ENCODE data around the gene NSMCE1.
"Not testable (repeated sequence)": the region's sequence is repeated elsewhere in the genome, so short reads cannot be mapped to it uniquely, and the experiment has no call there.

The NSMCE1 gene

DNA sequence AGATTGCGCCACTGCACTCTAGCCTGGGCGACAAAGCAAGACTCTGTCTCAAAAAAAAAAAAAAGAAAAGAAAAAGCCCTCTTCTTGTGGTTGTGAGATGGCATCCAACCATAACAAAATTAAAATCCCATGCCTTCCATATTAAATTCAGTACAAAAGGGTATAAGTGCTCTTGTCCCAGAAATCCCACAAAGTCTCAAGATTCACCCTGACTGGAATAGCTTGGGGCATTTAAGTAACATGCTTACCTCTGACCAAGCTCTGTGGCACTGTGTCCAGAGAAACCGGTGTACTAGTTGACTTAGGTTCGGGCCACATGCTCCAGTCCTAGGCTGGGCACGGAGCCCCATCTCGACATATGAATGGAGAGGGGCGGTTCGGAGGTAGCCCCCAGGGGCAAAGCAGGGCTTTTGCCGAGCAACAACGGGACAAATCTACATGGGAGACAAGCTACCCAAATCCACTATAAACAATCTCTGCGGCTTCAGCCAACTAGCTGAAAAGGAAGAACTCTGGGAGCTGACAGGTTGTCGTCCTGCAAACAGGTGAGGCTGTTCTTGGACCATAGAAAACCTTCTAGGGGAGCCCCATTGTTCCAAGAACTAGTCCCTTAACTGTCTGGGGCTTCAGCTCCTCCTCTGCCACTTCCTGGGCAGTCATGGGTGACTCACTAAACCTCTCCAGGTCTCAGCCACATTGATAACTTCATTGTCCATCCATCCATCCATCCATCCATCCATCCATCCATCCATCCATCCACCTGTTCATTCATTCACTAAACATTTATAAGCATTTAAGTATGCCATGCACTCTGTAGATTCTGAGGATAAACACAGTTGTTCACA lies 34.9 kb upstream of the NSMCE1 start:
- no peak for FAIRE-seq
- no peak for DNase-seq (ENCODE audit: low spot score)

DNA sequence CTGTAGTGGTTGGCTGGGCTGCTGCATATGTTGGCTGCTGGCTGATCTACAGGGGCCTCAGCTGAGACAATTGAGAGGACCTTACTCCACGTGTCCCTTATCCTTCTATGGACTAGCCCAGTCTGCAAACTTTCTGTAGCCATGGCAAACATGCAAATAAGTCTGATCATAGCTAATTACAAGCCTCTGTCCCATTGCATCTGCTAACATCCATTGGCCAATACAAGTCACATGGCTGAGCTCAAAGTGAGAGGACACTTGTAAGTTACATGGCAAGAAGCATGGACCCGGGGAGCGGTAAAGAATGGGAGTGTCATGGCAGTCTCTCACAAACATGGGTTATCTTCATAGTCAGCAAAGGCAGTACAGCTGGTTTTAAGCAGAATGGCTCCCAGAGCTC lies 33.6 kb upstream of the NSMCE1 start:
- FAIRE-seq = no peak
- no peak for DNase-seq (ENCODE audit: low spot score)

DNA sequence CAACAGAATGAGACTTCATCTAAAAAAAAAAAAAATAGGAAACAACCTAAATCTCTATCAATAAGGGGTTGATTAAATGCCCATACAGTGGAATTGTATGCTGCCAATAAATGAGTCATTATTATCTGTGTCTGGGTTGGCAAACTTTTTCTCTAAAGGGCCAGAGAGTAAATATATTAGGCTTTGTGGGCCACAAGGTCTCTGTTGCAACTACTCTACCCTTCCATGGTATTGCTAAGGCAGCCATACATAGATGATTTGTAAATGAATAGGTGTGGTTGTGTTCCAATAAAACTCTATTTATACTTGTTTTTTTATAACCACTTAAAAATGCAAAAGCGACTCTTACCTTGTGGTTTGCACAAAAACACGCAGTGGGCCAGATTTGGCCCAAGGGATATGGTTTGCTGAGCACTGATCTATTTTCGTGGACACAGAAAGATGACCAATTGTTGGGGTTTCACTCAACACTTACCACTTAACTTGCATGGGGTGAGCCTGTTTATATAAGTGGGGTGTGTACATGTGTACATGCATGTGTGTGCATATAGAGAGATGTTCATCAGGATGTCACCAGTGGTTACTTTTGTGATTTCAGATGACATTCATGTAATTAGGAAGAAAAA lies 32.8 kb upstream of the NSMCE1 start:
- DNase-seq (ENCODE audit: low spot score) (no peak), FAIRE-seq (no peak)

DNA sequence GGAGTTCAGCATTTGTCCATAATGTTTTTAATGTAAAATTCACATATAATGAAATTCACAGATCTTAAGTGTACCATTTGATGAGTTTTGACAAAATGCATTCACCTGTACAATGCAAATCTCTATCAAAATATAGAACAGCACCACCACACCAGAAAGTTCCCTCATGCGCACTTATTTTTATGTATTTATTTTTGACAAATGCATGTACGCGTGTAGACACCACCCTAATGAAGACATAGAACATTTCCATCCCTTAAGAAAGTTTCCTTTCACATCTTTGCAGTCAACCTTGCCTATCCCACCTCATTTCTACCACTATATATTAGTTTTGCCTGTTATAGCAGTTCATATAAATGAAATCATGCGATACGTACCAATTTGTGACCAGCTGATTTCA lies 29.6 kb upstream of the NSMCE1 start:
- FAIRE-seq (no peak), DNase-seq (ENCODE audit: low spot score) (no peak)

DNA sequence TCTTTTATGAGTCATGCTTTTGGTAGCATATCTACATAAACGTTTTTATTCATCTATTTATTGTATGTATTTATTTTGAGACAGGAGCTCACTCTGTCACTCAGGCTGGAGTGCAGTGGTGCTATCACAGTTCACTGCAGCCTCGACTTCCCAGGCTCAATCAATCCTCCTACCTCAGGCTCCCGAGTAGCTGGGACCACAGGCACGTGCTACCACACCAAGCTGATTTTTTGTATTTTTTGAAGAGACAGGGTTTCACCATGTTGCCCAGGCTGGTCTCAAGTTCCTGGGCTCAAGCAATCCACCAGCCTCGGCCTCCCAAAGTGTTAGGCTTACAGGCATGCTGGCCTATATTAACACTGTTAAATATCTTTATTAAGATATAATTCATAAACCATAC lies 24.8 kb upstream of the NSMCE1 start:
- no peak for FAIRE-seq

DNA sequence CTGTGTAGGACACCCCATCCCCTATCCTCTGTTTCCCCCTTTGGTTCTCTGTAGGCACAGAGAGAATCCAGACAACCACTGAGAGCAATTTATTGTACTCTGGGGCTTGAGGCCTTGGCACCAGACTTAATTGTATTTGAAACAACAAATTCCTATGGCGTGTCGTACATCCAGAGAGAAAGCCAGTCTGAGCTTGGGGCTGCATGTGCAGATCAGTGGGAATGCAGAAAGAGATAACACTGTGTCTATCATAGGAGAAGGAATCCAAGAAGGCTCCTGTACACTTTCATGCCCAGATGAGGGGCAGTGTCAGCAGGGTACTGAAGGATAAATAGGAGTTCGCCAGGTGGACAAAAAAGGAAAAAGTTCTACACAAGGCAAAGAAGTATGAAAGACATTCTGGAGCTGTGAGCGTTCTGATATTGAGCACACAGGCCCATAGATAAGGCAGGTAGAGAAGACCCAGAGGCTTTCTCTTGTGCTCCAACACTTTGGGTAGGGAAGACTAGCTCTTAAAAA lies 23.2 kb upstream of the NSMCE1 start:
- DNase-seq (ENCODE audit: low spot score) (no peak), FAIRE-seq (no peak)

More for the DNA sequence above, 24.8 kb upstream of the NSMCE1 start:
- no peak for DNase-seq (ENCODE audit: low spot score)

DNA sequence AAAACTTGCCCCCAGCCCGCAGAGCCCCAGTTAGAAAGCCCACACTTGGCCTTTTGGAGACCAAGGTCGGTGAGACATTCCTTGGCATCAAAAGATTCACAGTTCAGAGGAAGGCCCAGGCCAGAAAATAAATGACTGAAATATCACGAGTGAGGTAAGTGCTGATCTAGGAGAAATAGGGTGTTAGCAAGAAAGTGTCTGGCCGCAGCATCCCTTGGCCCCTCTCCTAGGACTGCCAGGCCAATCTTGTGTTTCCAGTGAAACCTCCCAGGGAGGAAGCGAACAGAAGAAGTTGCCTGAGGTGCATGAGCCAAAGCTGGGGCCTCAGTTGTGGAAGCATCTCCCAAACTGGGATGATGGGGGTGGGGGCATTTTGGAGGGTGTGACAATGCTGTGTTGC lies 22.5 kb upstream of the NSMCE1 start:
- no peak for FAIRE-seq
- no peak for DNase-seq (ENCODE audit: low spot score)

DNA sequence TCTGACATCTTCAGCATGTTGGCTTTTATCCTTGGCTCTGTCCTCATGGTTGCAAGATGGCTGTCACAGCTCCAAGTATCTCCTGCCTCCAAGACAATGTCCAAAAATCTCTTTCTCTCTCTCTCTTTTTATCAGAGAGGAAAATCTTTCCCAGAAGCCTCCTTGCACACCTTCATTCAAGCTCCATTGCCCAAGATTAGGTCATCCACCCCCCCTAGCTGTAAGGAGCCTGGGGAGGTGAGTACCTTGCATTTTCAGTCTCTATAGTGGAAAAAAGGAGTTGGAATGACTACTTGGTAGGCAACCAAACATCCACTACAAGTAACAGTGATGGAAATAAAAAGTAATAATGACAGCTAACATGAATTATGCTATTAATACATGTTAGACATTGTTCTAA lies 22.0 kb upstream of the NSMCE1 start:
- FAIRE-seq (no peak), DNase-seq (ENCODE audit: low spot score) (peak; percentile 27)

DNA sequence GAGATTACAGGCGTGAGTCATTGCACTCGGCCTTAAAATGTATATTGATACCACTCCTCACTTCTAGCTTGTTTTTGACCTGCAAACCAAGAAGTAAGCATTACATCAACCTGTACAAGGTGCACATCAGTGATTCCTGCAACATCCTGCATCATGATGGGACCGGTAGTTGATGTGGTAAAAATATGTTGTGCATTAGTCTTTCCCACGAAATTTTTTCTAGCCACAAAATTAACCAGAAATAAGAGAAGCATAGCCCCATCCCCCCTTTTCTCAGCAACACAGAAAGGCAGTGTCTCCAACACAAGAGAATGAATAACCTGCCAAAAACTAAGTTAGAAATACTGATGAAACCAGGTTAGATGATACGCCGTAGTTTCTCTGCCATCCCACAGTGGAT lies 21.1 kb upstream of the NSMCE1 start:
- no peak for FAIRE-seq
- DNase-seq (ENCODE audit: low spot score) = no peak

DNA sequence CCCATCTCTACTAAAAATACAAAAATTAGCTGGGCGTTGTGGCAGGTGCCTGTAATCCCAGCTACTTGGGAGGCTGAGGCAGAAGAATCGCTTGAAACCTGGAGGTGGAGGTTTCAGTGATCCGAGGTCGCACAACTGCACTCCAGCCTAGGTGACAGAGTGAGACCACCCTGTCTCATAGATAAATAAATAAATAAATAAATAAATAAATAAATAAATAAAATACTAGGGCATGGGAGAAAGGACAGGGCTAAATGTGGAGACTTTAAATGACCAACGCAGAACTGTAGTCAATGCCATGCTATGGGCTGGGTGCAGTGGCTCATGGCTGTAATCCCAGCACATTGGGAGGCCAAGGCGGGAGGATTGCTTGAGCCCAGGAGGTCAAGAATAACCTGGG lies 19.7 kb upstream of the NSMCE1 start:
- not testable (repeated sequence) for DNase-seq (ENCODE audit: low spot score); FAIRE-seq

DNA sequence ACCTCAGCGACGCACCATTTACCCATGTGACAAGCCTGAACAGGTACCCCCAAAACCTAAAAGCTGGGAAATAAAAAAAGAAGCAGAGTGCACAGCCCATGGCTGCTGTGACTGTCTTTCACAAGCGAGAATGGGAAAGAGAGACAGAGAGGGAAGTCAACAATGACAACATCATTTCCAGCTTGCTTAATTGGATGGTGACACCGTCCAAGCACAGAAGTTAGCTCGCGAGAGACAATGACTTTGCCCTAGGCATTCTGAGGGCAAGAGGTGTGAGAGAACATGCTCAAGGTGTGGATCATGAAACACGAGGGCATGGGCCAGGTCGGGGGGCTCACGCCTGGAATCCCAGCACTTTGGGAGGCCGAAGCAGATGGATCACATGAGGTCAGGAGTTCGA lies 19.3 kb upstream of the NSMCE1 start:
- no peak for DNase-seq (ENCODE audit: low spot score)
- FAIRE-seq = no peak

DNA sequence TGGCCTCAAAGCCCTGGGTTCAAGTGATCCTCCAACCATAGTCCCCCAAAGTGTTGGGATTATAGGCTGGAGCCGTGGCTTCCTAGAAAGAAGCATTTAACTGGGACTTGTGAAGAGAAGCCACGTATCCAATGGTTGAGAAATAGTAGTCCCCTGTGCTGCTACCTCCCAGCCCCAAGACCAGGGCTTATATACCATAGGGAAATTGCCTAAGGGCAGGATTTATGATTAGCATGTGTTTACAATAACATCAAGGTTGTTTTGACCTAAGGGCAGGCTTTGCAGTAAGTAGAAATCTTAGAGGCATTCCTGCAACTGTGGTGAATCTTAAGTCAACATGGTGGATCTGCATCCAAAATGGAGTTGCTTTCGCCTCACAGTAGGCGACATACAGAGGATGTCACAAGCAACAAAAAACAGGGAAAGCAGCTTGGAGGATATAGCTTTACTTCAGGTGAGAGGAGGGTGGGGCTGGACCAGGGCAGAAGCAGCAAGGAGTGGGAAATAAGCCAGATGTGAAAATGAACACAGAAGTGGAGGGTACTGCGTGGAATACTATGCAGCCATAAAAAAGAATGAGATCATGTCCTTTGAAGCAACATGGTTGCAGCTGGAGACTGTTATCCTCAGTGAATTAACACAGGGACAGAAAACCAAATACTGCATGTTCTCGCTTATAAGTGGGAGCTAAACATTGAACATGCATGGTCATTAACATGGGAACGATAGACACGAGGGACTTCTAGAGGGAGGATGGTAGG lies 18.7 kb upstream of the NSMCE1 start:
- no peak for DNase-seq (ENCODE audit: low spot score)
- FAIRE-seq = no peak

DNA sequence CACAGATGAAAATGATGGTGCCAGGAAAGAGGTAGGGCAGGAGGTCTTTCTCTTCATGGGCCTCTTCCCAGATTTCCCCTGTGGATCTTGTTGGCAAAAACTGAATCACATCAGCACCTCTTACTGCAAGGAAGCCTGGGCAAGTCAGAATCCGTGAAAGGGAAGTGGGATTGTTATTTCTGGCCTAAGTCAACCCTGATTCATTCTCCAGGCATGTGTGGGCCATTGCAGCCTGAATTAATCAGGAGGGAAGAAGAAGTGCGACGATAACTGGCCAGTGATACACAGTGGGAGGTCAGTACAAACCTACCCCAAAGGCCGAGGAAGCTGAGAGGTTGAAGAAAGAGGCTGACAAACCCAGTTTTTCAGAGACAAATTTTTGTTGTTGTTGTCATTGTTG lies 17.9 kb upstream of the NSMCE1 start:
- FAIRE-seq (peak; percentile 88), DNase-seq (ENCODE audit: low spot score) (peak; percentile 91)

DNA sequence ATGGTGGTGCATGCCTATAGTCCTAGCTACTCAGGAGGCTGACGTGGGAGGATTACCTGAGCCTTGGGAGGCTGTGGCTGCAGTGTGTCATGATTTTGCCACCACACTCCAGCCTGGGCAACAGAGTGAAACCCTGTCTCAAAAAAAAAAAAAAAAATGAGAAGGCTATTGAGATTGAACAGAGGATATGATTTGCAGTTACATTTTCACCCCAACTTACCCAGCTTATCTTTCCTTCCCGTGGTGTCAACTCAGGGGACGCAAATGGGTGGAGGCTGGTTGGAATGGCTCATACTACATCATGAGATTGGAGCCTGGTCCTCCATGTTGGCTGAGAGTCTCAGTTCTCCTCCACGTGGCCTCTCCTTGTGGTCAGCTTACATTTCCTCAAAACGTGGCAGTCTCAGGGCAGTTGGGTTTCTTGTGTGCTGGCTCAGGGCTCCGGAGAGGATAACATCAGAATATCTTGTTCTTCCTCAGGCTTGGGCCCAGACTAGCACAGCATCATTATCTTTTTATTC lies 17.2 kb upstream of the NSMCE1 start:
- DNase-seq (ENCODE audit: low spot score) = no peak
- FAIRE-seq = no peak

DNA sequence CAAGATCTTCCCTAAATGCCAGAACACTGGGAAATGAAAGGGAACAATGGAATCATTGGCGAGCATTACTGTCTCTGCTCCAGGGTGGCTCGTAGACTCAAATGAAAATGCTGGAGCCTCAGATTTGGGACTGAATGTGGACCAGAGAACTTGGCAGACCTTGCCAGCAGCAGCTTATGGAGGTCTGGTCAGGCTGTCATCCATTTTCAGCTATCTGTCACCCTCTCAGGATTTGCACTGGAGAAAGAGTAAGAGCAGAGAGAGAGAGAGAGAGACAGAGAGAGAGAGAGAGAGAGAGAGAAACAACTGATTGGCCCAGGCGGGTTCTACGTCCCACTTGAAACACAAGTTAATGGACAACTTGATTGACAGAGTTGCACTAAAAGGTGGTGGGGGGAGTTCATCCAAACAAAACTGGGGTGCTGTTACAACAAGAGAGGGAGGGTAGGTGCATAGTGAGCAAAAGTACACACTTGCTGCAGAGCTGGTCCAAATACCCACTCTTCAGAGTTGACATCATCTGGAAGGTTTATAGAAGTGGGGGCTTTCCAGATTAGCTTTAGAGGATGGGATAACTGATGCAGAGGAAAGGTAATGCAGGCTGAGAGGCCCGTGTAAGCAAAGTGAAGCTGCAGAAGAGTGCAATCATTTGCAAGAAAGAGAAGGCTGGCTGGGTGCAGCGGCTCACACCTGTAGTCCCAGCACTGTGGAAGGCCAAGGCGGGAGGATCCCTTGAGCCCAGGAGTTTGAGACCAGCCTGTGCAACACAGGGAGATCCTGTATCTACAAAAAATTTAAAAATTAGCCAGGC lies 16.5 kb upstream of the NSMCE1 start:
- FAIRE-seq (no peak), DNase-seq (ENCODE audit: low spot score) (no peak)

DNA sequence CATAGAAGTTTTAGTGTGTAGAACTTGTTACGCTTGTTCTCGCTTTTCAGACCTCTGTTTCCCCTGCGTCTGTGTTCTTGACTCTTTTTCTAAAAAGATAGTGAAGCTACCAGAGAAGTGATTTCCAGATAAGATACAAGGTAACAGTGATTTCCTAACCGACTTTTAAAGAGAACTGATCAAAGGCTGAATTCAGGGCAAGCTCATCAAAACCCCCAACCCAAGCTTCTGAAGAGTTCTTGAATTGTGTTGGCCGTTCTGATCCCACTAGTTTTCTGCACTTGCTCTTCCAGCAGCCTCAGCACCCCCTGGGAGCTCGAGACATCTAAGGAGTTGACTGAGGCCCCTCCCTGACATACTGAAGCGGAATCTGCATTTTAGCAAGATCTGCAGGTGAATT lies 12.7 kb upstream of the NSMCE1 start:
- FAIRE-seq (no peak), DNase-seq (ENCODE audit: low spot score) (no peak)

DNA sequence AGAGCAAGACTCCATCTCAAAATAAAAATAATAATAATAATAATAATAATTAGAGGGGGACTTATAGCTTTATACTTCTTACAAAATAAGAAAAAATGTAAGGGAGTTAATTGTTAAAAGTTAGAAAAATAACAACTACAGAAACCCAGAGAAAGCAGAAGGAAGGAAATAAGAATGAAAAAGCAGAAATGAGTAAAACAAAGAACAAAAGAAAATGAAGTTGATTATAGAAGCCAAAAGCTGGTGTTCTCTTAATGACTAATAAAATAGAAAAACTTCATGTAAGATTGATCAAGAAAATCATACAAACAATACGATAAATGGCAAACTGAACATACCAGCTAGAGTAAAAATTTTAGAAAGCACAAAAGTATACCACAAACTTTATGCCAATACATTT lies 6.8 kb upstream of the NSMCE1 start:
- no peak for FAIRE-seq
- DNase-seq (ENCODE audit: low spot score) = no peak

DNA sequence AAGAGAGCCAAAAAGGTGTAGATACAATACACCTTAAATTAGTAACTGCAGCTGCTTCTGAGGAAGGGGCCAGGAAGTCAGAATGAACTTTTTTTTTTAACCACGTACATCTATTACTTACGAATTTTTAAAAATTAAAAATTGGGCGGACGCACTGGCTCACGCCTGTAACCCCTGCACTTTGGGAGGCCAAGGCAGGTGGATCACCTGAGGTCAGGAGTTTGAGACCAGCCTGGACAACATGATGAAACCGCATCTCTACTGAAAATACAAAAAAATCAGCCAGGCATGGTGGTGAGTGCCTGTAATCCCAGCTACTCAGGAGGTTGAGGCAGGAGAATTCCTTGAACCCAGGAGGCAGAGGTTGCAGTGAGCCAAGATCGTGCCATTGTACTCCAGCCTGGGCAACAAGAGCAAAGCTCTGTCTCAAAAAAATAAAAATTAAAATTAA lies 5.9 kb upstream of the NSMCE1 start:
- DNase-seq (ENCODE audit: low spot score); FAIRE-seq: not testable (repeated sequence)

DNA sequence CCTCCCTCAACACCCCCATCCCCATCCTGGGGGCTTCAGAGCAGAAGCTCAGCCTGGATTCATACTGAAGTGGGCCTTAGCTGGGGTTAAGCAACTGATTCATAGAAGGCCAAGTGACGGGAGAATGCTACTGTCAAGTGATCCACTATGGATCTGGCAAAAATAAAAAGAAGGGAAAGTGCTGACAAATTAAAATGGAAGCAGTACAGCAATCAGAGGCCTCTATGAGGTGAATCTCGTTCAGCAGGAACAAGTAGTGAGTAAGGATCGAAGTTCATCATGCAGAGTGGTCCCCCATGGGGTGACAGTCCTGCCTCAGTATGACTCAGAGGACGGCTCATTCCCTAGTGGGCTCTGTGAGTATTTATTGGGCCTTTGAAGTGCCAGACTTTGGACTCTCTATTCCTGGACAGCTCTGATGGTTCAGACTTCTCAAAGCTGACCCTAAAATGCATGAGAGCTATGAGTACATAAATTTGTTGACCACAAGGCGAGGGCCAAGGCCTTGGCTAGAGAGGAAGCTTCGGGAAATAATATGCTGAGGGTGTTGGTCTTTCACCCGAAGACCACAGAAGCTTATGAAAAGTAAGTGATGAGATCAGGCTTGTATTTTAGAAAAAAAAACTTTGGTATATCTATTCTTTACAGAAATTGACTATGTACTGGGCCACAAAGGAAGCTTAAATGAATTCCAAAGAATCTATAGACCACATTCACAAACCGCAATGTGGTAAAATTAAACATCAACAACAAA lies 5.3 kb upstream of the NSMCE1 start:
- DNase-seq (ENCODE audit: low spot score) (peak; percentile 95), FAIRE-seq (peak; percentile 90)

DNA sequence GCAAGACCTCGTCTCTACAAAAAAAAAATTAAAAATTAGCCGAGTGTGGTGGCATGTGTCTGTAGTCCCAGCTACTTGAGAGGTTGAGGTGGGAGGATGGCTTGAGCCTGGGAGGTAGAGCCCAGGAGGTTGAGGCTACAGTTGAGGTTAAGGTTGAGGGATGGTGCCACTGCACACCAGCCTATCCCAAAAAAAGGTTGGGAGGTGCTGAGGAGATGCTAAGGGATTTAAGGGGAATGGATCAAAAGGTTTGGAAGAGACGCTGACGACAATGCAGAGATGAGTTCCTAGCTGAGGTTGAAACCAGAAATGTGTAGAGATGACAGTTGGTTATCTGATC lies 4.7 kb upstream of the NSMCE1 start:
- no peak for FAIRE-seq
- no peak for DNase-seq (ENCODE audit: low spot score)

Data from RCC 7860 (cell line).